GM10266 (cell line): ENCODE results near the gene UGT1A10.
A peak's percentile ranks its signal among the peaks of the same experiment; 100 is the strongest.
"Not testable (repeated sequence)": the region's sequence is repeated elsewhere in the genome, so short reads cannot be mapped to it uniquely, and the experiment has no call there.

Source experiments
- DNase-seq: peaks from one replicate; pipeline ENCODE4 v3.0.0; 2012; ENCODE audit errors: extremely low spot score
- CTCF ChIP-seq: IDR thresholded peaks from 2 replicates; pipeline ENCODE4 v1.5.1; 2012; ENCODE audit warnings: mild to moderate bottlenecking, low read depth; ENCODE audit not compliant: control insufficient read depth, insufficient read depth; ENCODE audit errors: missing control alignments

UGT1A10 gene

GRCh38 chr2:233638836-233639235 is 2.6 kb downstream of the UGT1A10 start:
- DNase-seq: no peak
- TF ChIP-seq CTCF: no peak

- no peak for DNase-seq
- no peak for TF ChIP-seq CTCF
Observed at GRCh38 chr2:233639860-233640259, 3.6 kb downstream of the UGT1A10 start.

- TF ChIP-seq CTCF: peak; percentile 17
- DNase-seq: no peak
Observed at GRCh38 chr2:233643128-233643527, 6.9 kb downstream of the UGT1A10 start.

GRCh38 chr2:233646033-233646432 is 9.8 kb downstream of the UGT1A10 start:
- not testable (repeated sequence) for DNase-seq

GRCh38 chr2:233650981-233651380 is 14.7 kb downstream of the UGT1A10 start:
- no peak for DNase-seq
- TF ChIP-seq CTCF: no peak

- TF ChIP-seq CTCF: no peak
- DNase-seq: no peak
Observed at GRCh38 chr2:233651430-233651829, 15.2 kb downstream of the UGT1A10 start.

- no peak for TF ChIP-seq CTCF
- no peak for DNase-seq
Observed at GRCh38 chr2:233654501-233654900, 18.3 kb downstream of the UGT1A10 start.

- no peak for TF ChIP-seq CTCF
- DNase-seq: no peak
Observed at GRCh38 chr2:233655043-233655442, 18.8 kb downstream of the UGT1A10 start.

- not testable (repeated sequence) for DNase-seq
Observed at GRCh38 chr2:233655943-233656342, 19.7 kb downstream of the UGT1A10 start.
